GM12874 (cell line): Measurements from ENCODE around the gene FASTK.

Experiments
- CTCF ChIP-seq: IDR thresholded peaks from 2 replicates; pipeline ENCODE4 v1.5.1; 2011; ENCODE audit warnings: low read depth, mild to moderate bottlenecking, control low read depth, low read length, moderate library complexity; ENCODE audit not compliant: insufficient read depth

The FASTK gene

GRCh38 chr7:151062399-151063211, 18.0 kb downstream of the FASTK start:
- TF ChIP-seq CTCF: no peak

- no peak for TF ChIP-seq CTCF
These were observed 18.6 kb downstream of the FASTK start for GRCh38 chr7:151062111-151062398.

GRCh38 chr7:151061213-151062110, 19.1 kb downstream of the FASTK start:
- no peak for TF ChIP-seq CTCF

GRCh38 chr7:151060416-151061212, 20.0 kb downstream of the FASTK start:
- 0 out of 2 replicates have a peak, but pooled peaks have one; percentile 12 for TF ChIP-seq CTCF

GRCh38 chr7:151060113-151060415, 20.5 kb downstream of the FASTK start:
- TF ChIP-seq CTCF: no peak

GRCh38 chr7:151059367-151060112, 21.1 kb downstream of the FASTK start, which contains the start of gene SLC4A2:
Gene SLC4A2 (plus strand): TSS chr7:151059589. CDS start chr7:151061988, 2,399 bp downstream.
- peak; percentile 78 for TF ChIP-seq CTCF
